ENCODE results near the gene RABEP2.

RABEP2 gene

DNA sequence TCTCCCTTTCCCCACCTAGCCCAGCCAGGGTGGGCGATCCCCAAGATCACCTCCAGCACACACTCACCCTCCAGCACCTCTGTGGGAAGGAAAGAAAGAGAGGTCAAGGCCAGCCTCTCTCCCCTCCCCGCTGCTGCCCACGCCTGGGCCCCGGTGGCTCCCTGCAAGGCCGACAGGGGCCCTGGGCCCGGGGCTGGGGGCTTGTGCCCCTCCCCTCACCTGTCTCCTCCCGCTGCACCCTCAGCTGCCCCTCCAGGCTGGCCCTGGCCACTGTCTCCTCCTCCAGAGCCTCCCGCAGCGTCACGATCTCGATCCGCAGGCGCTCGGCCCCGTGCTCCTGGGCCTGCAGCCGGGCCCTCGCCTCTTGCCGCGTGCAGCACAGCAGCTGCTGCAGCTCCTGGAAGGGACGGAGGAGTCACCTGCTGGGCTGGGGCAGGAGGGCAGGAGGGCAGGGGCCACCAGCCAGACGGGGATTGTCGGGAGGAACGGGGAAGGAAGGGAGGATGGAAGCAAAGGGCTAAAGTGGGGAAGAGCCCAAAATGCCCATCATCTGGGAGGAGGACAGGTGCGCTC is 19.2 kb downstream of the RABEP2 start:
- H2AK5ac ChIP-seq (ENCODE audit: low read length), result no peak overlapping the region
- no peak overlapping the region for H4K91ac ChIP-seq (ENCODE audit: low read depth, low read length)
- no peak overlapping the region for H3K4me3 ChIP-seq (ENCODE audit: low read depth, low read length)
- no peak overlapping the region for H2BK5ac ChIP-seq (ENCODE audit: low read depth, low read length, poor library complexity)
- H4K12ac ChIP-seq (ENCODE audit: low read depth, low read length), result no peak overlapping the region
- H2AFZ ChIP-seq (ENCODE audit: insufficient read depth, low read length, poor library complexity), result no peak overlapping the region
- no peaks in the 10 kb centered on the region for H3K79me2 ChIP-seq (ENCODE audit: control insufficient read depth, insufficient read depth, low read length, poor library complexity)
- no peak overlapping the region for H2BK120ac ChIP-seq (ENCODE audit: insufficient read depth, low read length, poor library complexity)
- H3K27ac ChIP-seq (ENCODE audit: low read depth, low read length), result no peak overlapping the region
- no CpG with 5 or more reads among the region's 24 CpGs for whole genome bisulfite sequencing (ENCODE audit: extremely low coverage, insufficient coverage, insufficient read length)
- H2BK12ac ChIP-seq (ENCODE audit: low read length), result no peak overlapping the region
- no peaks in the 10 kb centered on the region for H3K79me1 ChIP-seq (ENCODE audit: low read length)
- H3K23ac ChIP-seq (ENCODE audit: low read length), result no peak overlapping the region
- no peak overlapping the region for H4K8ac ChIP-seq (ENCODE audit: low read depth, low read length)
- H3K18ac ChIP-seq (ENCODE audit: low read length), result no peak overlapping the region
- no peaks in the 10 kb centered on the region for H3K4me1 ChIP-seq (ENCODE audit: control insufficient read depth in 1 of 2, insufficient read depth in 2 of 2, low read length in 2 of 2)
- H3K9ac ChIP-seq (ENCODE audit: low read length), result peak overlapping the region; percentile 43
- no peak overlapping the region for H3K14ac ChIP-seq (ENCODE audit: low read length)
- no peak overlapping the region for H3K4ac ChIP-seq (ENCODE audit: low read depth, low read length)
- no peak overlapping the region for H3K4me2 ChIP-seq (ENCODE audit: low read length)
- H3K36me3 ChIP-seq (ENCODE audit: control insufficient read depth in 1 of 2, insufficient read depth in 2 of 2, low read length in 2 of 2), result peaks cover 14 to 29% of the 10 kb centered on the region in 2 experiments
- peaks cover 3% of the 10 kb centered on the region for H3K9me3 ChIP-seq (ENCODE audit: insufficient read depth, low read depth, low read length)
- no peak for DNase-seq
- H3K27me3 ChIP-seq (ENCODE audit: insufficient read depth, low read length), result no peaks in the 10 kb centered on the region

- no peak overlapping the region for H3K18ac ChIP-seq (ENCODE audit: low read length)
- no peak overlapping the region for H4K91ac ChIP-seq (ENCODE audit: low read depth, low read length)
- H3K27me3 ChIP-seq (ENCODE audit: insufficient read depth, low read length), result no peaks in the 10 kb centered on the region
- no peak overlapping the region for H3K9ac ChIP-seq (ENCODE audit: low read length)
- H3K4me3 ChIP-seq (ENCODE audit: low read depth, low read length), result no peak overlapping the region
- no CpG with 5 or more reads among the region's 9 CpGs for WGBS (ENCODE audit: extremely low coverage, insufficient coverage, insufficient read length)
- H3K4ac ChIP-seq (ENCODE audit: low read depth, low read length), result no peak overlapping the region
- H4K12ac ChIP-seq (ENCODE audit: low read depth, low read length), result no peak overlapping the region
- no peak overlapping the region for H3K27ac ChIP-seq (ENCODE audit: low read depth, low read length)
- H2BK12ac ChIP-seq (ENCODE audit: low read length), result no peak overlapping the region
- H3K4me2 ChIP-seq (ENCODE audit: low read length), result no peak overlapping the region
- DNase-seq, result no peak
- no peaks in the 10 kb centered on the region for H3K4me1 ChIP-seq (ENCODE audit: control insufficient read depth in 1 of 2, insufficient read depth in 2 of 2, low read length in 2 of 2)
- H3K9me3 ChIP-seq (ENCODE audit: insufficient read depth, low read depth, low read length), result peaks cover 1% of the 10 kb centered on the region
- H3K23ac ChIP-seq (ENCODE audit: low read length), result no peak overlapping the region
- no peak overlapping the region for H2BK120ac ChIP-seq (ENCODE audit: insufficient read depth, low read length, poor library complexity)
- H3K79me1 ChIP-seq (ENCODE audit: low read length), result no peaks in the 10 kb centered on the region
- no peak overlapping the region for H4K8ac ChIP-seq (ENCODE audit: low read depth, low read length)
- no peak overlapping the region for H3K14ac ChIP-seq (ENCODE audit: low read length)
- no peak overlapping the region for H2BK5ac ChIP-seq (ENCODE audit: low read depth, low read length, poor library complexity)
- H2AFZ ChIP-seq (ENCODE audit: insufficient read depth, low read length, poor library complexity), result no peak overlapping the region
- H2AK5ac ChIP-seq (ENCODE audit: low read length), result no peak overlapping the region
- no peaks in the 10 kb centered on the region for H3K79me2 ChIP-seq (ENCODE audit: control insufficient read depth, insufficient read depth, low read length, poor library complexity)
- H3K36me3 ChIP-seq (ENCODE audit: control insufficient read depth in 1 of 2, insufficient read depth in 2 of 2, low read length in 2 of 2), result peaks cover 11 to 24% of the 10 kb centered on the region in 2 experiments
Observed at GRCh38 chr16:28905229-28905754, 19.7 kb downstream of the RABEP2 start.

DNA sequence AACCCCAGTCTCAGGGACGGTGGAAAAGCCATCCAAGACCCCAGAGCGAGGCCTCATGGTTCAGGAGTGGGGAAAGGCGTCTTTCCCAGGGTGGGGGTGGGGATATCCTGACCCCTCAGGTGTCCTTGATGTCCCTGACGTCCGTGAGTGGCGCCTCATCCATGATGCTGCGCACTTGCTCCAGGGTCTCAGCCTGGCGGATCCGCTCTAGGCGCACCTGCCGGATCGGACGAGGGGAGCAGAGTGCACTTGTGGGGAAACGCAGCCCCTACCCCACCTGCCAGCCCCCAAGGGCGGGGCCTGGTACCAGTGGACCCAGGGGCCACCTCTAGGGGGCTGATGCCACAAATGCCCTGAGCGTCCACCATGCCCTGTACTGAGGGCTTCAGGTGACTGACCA is 20.2 kb downstream of the RABEP2 start:
- Histone ChIP-seq H3K14ac (ENCODE audit: low read length) (no peak overlapping the region), H2AK5ac (ENCODE audit: low read length) (no peak overlapping the region), H3K79me1 (ENCODE audit: low read length) (no peaks in the 10 kb centered on the region), H2BK5ac (ENCODE audit: low read depth, low read length, poor library complexity) (no peak overlapping the region), H3K23ac (ENCODE audit: low read length) (no peak overlapping the region), H4K91ac (ENCODE audit: low read depth, low read length) (no peak overlapping the region), H3K4me1 (ENCODE audit: control insufficient read depth in 1 of 2, insufficient read depth in 2 of 2, low read length in 2 of 2) (no peaks in the 10 kb centered on the region), H3K36me3 (ENCODE audit: control insufficient read depth in 1 of 2, insufficient read depth in 2 of 2, low read length in 2 of 2) (peaks cover 11 to 24% of the 10 kb centered on the region in 2 experiments), H2AFZ (ENCODE audit: insufficient read depth, low read length, poor library complexity) (no peak overlapping the region), H3K4me3 (ENCODE audit: low read depth, low read length) (no peak overlapping the region), H3K27me3 (ENCODE audit: insufficient read depth, low read length) (no peaks in the 10 kb centered on the region), H4K8ac (ENCODE audit: low read depth, low read length) (no peak overlapping the region), H3K4ac (ENCODE audit: low read depth, low read length) (no peak overlapping the region), H4K12ac (ENCODE audit: low read depth, low read length) (no peak overlapping the region), H2BK12ac (ENCODE audit: low read length) (no peak overlapping the region), H3K27ac (ENCODE audit: low read depth, low read length) (no peak overlapping the region), H3K9me3 (ENCODE audit: insufficient read depth, low read depth, low read length) (peaks cover 1% of the 10 kb centered on the region), H2BK120ac (ENCODE audit: insufficient read depth, low read length, poor library complexity) (no peak overlapping the region), H3K9ac (ENCODE audit: low read length) (no peak overlapping the region), H3K79me2 (ENCODE audit: control insufficient read depth, insufficient read depth, low read length, poor library complexity) (no peaks in the 10 kb centered on the region), H3K18ac (ENCODE audit: low read length) (no peak overlapping the region), H3K4me2 (ENCODE audit: low read length) (no peak overlapping the region)
- WGBS (ENCODE audit: extremely low coverage, insufficient coverage, insufficient read length), result no CpG with 5 or more reads among the region's 16 CpGs
- DNase-seq, result no peak

- Histone ChIP-seq H4K8ac (ENCODE audit: low read depth, low read length) (no peak overlapping the region), H3K4me2 (ENCODE audit: low read length) (no peak overlapping the region), H4K91ac (ENCODE audit: low read depth, low read length) (no peak overlapping the region), H3K27ac (ENCODE audit: low read depth, low read length) (no peak overlapping the region), H3K9me3 (ENCODE audit: insufficient read depth, low read depth, low read length) (peaks cover 1% of the 10 kb centered on the region), H3K27me3 (ENCODE audit: insufficient read depth, low read length) (no peaks in the 10 kb centered on the region), H3K36me3 (ENCODE audit: control insufficient read depth in 1 of 2, insufficient read depth in 2 of 2, low read length in 2 of 2) (peaks cover 10 to 24% of the 10 kb centered on the region in 2 experiments), H3K79me2 (ENCODE audit: control insufficient read depth, insufficient read depth, low read length, poor library complexity) (no peaks in the 10 kb centered on the region), H3K79me1 (ENCODE audit: low read length) (no peaks in the 10 kb centered on the region), H3K23ac (ENCODE audit: low read length) (no peak overlapping the region), H3K18ac (ENCODE audit: low read length) (no peak overlapping the region), H2BK120ac (ENCODE audit: insufficient read depth, low read length, poor library complexity) (no peak overlapping the region), H3K4me3 (ENCODE audit: low read depth, low read length) (no peak overlapping the region), H3K4ac (ENCODE audit: low read depth, low read length) (no peak overlapping the region), H3K14ac (ENCODE audit: low read length) (no peak overlapping the region), H4K12ac (ENCODE audit: low read depth, low read length) (no peak overlapping the region), H2AFZ (ENCODE audit: insufficient read depth, low read length, poor library complexity) (no peak overlapping the region), H3K4me1 (ENCODE audit: control insufficient read depth in 1 of 2, insufficient read depth in 2 of 2, low read length in 2 of 2) (no peaks in the 10 kb centered on the region), H2BK12ac (ENCODE audit: low read length) (no peak overlapping the region), H3K9ac (ENCODE audit: low read length) (no peak overlapping the region), H2AK5ac (ENCODE audit: low read length) (no peak overlapping the region), H2BK5ac (ENCODE audit: low read depth, low read length, poor library complexity) (no peak overlapping the region)
- no CpG with 5 or more reads among the region's 14 CpGs for WGBS (ENCODE audit: extremely low coverage, insufficient coverage, insufficient read length)
- DNase-seq, result no peak
Observed at GRCh38 chr16:28904363-28904762, 20.7 kb downstream of the RABEP2 start.

Data from trophoblast cell (in vitro differentiated cells and primary cell).